Neural crest cell (in vitro differentiated cells): ENCODE results near the gene PKIB. TPM values are rescaled to one million over a fixed set of nuclear protein-coding genes. Genes with fewer than 3 reads are reported as not detected.
"Not testable (repeated sequence)": the region's sequence is repeated elsewhere in the genome, so short reads cannot be mapped to it uniquely, and the experiment has no call there.

Experiments used
- DNase-seq: peaks from one replicate; pipeline ENCODE4 v3.0.0; 2021; ENCODE audit warnings: low read depth, mixed read lengths, low spot score
- H3K27ac Mint-ChIP-seq: one replicate; pipeline ENCODE4 v1.8.0; 2021; ENCODE audit warnings: mild to moderate bottlenecking, mixed read lengths; ENCODE audit not compliant: unreplicated experiment
- H3K27me3 Mint-ChIP-seq: 2 replicates; pipeline ENCODE4 v1.8.0; 2021; ENCODE audit warnings: low read depth, mild to moderate bottlenecking, mixed read lengths
- H3K36me3 Mint-ChIP-seq: 2 replicates; pipeline ENCODE4 v1.8.0; 2021; ENCODE audit warnings: low read depth, mild to moderate bottlenecking, mixed read lengths
- H3K4me1 Mint-ChIP-seq: 2 replicates; pipeline ENCODE4 v1.8.0; 2021; ENCODE audit warnings: mixed read lengths
- H3K4me3 Mint-ChIP-seq: one replicate; pipeline ENCODE4 v1.8.0; 2021; ENCODE audit warnings: mild to moderate bottlenecking, mixed read lengths
- H3K9me3 Mint-ChIP-seq: 2 replicates; pipeline ENCODE4 v1.8.0; 2021; ENCODE audit warnings: mixed read lengths
- total RNA-seq: library from RNA; stranded (reverse); gene quantifications from 2 replicates; pipeline ENCODE4 v1.2.1, GENCODE V29; 2021
- TF ChIP-seq, protein P1 (sequence below): fragments of 200-600 bp; sonication (generic); conservative IDR thresholded peaks from 2 replicates; pipeline ENCODE4 v1.5.0; 2021; ENCODE audit warnings: antibody characterized with exemption, mild to moderate bottlenecking

PKIB gene
- total RNA-seq, 1 donor from 2014 or later: 86.4 TPM

GRCh38 chr6:122631571-122632249 lies 21.5 kb downstream of the PKIB start:
- DNase-seq: no peak
- TF ChIP-seq, protein P1, sequence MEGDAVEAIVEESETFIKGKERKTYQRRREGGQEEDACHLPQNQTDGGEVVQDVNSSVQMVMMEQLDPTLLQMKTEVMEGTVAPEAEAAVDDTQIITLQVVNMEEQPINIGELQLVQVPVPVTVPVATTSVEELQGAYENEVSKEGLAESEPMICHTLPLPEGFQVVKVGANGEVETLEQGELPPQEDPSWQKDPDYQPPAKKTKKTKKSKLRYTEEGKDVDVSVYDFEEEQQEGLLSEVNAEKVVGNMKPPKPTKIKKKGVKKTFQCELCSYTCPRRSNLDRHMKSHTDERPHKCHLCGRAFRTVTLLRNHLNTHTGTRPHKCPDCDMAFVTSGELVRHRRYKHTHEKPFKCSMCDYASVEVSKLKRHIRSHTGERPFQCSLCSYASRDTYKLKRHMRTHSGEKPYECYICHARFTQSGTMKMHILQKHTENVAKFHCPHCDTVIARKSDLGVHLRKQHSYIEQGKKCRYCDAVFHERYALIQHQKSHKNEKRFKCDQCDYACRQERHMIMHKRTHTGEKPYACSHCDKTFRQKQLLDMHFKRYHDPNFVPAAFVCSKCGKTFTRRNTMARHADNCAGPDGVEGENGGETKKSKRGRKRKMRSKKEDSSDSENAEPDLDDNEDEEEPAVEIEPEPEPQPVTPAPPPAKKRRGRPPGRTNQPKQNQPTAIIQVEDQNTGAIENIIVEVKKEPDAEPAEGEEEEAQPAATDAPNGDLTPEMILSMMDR: no peak
- no peak overlapping the region for H3K4me3 Mint-ChIP-seq
- no peak overlapping the region for H3K27ac Mint-ChIP-seq
- H3K9me3 Mint-ChIP-seq: no peaks in the 10 kb centered on the region
- H3K36me3 Mint-ChIP-seq: peaks cover 19% of the 10 kb centered on the region
- H3K4me1 Mint-ChIP-seq: no peaks in the 10 kb centered on the region
- no peaks in the 10 kb centered on the region for H3K27me3 Mint-ChIP-seq

GRCh38 chr6:122640366-122640765 lies 30.2 kb downstream of the PKIB start:
- no peaks in the 10 kb centered on the region for H3K27me3 Mint-ChIP-seq
- TF ChIP-seq, protein P1: no peak
- H3K9me3 Mint-ChIP-seq: no peaks in the 10 kb centered on the region
- no peaks in the 10 kb centered on the region for H3K4me1 Mint-ChIP-seq
- no peak overlapping the region for H3K4me3 Mint-ChIP-seq
- no peak overlapping the region for H3K27ac Mint-ChIP-seq
- peaks cover 27% of the 10 kb centered on the region for H3K36me3 Mint-ChIP-seq
- no peak for DNase-seq

GRCh38 chr6:122641819-122642218 lies 31.6 kb downstream of the PKIB start:
- Mint-ChIP-seq H3K27me3 (no peaks in the 10 kb centered on the region), H3K36me3 (peaks cover 25% of the 10 kb centered on the region), H3K9me3 (peaks cover 1% of the 10 kb centered on the region), H3K4me1 (no peaks in the 10 kb centered on the region), H3K27ac (no peak overlapping the region), H3K4me3 (no peak overlapping the region)
- TF ChIP-seq, protein P1: no peak
- no peak for DNase-seq

DNA sequence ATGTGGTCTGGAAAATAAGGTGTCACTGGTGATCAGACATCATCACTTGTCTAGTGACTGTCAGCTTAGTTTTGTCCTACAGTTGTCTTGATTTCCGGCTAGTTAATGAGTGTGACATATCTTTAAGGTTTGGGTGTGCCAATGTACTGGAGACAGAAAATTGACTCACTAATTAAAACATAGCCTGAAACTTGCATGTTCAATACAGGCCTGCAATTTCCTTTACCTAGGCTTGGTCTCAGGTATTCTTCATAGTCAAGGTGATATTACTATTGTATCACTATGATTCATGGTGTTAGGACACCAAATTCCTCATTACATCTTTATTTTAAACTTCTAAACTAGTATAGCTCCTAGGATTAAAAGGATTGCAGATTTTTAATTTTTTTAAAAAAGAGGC lies 32.4 kb downstream of the PKIB start:
- H3K4me1 Mint-ChIP-seq, H3K27me3 Mint-ChIP-seq, H3K9me3 Mint-ChIP-seq, H3K27ac Mint-ChIP-seq, DNase-seq, H3K4me3 Mint-ChIP-seq: not testable (repeated sequence)
- H3K36me3 Mint-ChIP-seq: peaks cover 25% of the 10 kb centered on the region

- Mint-ChIP-seq H3K27ac (no peak overlapping the region), H3K9me3 (peaks cover 5% of the 10 kb centered on the region), H3K27me3 (no peaks in the 10 kb centered on the region), H3K36me3 (peaks cover 15% of the 10 kb centered on the region), H3K4me1 (no peaks in the 10 kb centered on the region), H3K4me3 (no peak overlapping the region)
- DNase-seq: no peak
- TF ChIP-seq, protein P1: no peak
Observed at GRCh38 chr6:122645256-122645655, 35.1 kb downstream of the PKIB start.

- H3K27ac Mint-ChIP-seq: no peak overlapping the region
- peaks cover 3% of the 10 kb centered on the region for H3K4me1 Mint-ChIP-seq
- no peak overlapping the region for H3K4me3 Mint-ChIP-seq
- H3K27me3 Mint-ChIP-seq: no peaks in the 10 kb centered on the region
- DNase-seq: no peak
- TF ChIP-seq, protein P1: no peak
- peaks cover 8% of the 10 kb centered on the region for H3K9me3 Mint-ChIP-seq
- H3K36me3 Mint-ChIP-seq: peaks cover 9% of the 10 kb centered on the region
Observed at GRCh38 chr6:122647765-122648164, 37.6 kb downstream of the PKIB start.
